Neural cell (in vitro differentiated cells): ENCODE measurements around the gene TEKT5. TPM values are rescaled to one million over a fixed set of nuclear protein-coding genes. Genes with fewer than 3 reads are reported as not detected.

Experiments used
- H2AFZ ChIP-seq: fragments of 200-600, 300-800 bp; sonication (generic), shearing (Covaris generic); 2 replicates; pipeline ENCODE4 v1.6.0; 2014; ENCODE audit warnings: low read depth, mild to moderate bottlenecking, antibody characterized with exemption, low read length, moderate library complexity
- H3F3A ChIP-seq: fragments of 200-600 bp; shearing (Covaris generic); 2 replicates; pipeline ENCODE4 v1.6.1; 2016; ENCODE audit warnings: mild to moderate bottlenecking, moderate library complexity, mixed read lengths, antibody characterized with exemption, low read length; ENCODE audit not compliant: insufficient read depth, poor library complexity, severe bottlenecking
- H3K27ac ChIP-seq: fragments of 200-600, 300-800 bp; sonication (generic), shearing (Covaris generic); 2 replicates; pipeline ENCODE4 v1.5.1; 2014; ENCODE audit warnings: mild to moderate bottlenecking, low read length, moderate library complexity
- H3K27me3 ChIP-seq: fragments of 300-800, 200-600 bp; sonication (generic), shearing (Covaris generic); 2 replicates; pipeline ENCODE4 v1.6.0; 2014; ENCODE audit warnings: mild to moderate bottlenecking, low read depth, low read length, moderate library complexity; ENCODE audit not compliant: insufficient read depth
- H3K36me3 ChIP-seq: fragments of 300-800, 200-600 bp; sonication (generic), shearing (Covaris generic); 2 replicates; pipeline ENCODE4 v1.5.1; 2014; ENCODE audit warnings: mild to moderate bottlenecking, antibody characterized with exemption, low read length, moderate library complexity; ENCODE audit not compliant: insufficient read depth
- H3K4me2 ChIP-seq: fragments of 300-800, 200-600 bp; sonication (generic), shearing (Covaris generic); 2 replicates; pipeline ENCODE4 v1.6.0; 2014; ENCODE audit warnings: mild to moderate bottlenecking, low read length
- H3K4me3 ChIP-seq: fragments of 300-800, 200-600 bp; sonication (generic), shearing (Covaris generic); 2 replicates; pipeline ENCODE4 v1.5.1; 2014; ENCODE audit warnings: mild to moderate bottlenecking, low read length, moderate library complexity
- H3K79me2 ChIP-seq: fragments of 200-600 bp; shearing (Covaris generic); replicated peaks from 2 replicates; pipeline ENCODE4 v1.6.0; 2014; ENCODE audit warnings: mild to moderate bottlenecking, low read length, moderate library complexity; ENCODE audit not compliant: insufficient read depth
- H3K9ac ChIP-seq: fragments of 300-800, 200-600 bp; sonication (generic), shearing (Covaris generic); 2 replicates; pipeline ENCODE4 v1.6.1; 2016; ENCODE audit warnings: mild to moderate bottlenecking, low read length, mixed read lengths
- H3K9me2 ChIP-seq: fragments of 200-600 bp; shearing (Covaris generic); 2 replicates; pipeline ENCODE4 v1.6.1; 2016; ENCODE audit warnings: mild to moderate bottlenecking, low read length, mixed read lengths; ENCODE audit not compliant: insufficient read depth
- H3K9me3 ChIP-seq: fragments of 200-600, 300-800 bp; sonication (generic), shearing (Covaris generic); 2 replicates; pipeline ENCODE4 v1.6.1; 2016; ENCODE audit warnings: mild to moderate bottlenecking, mixed run types, low read length, moderate library complexity, mixed read lengths
- H4K20me1 ChIP-seq: fragments of 200-600 bp; shearing (Covaris generic); 2 replicates; pipeline ENCODE4 v1.6.1; 2016; ENCODE audit warnings: mild to moderate bottlenecking, mixed run types; ENCODE audit not compliant: insufficient read depth
- EP300 ChIP-seq: fragments of 450-650 bp; conservative IDR thresholded peaks from 2 replicates; pipeline ENCODE4 v1.6.1; 2014; ENCODE audit warnings: antibody characterized with exemption, mild to moderate bottlenecking, moderate library complexity; ENCODE audit not compliant: poor library complexity, severe bottlenecking
- EZH2 ChIP-seq: fragments of 200-600, 300-800 bp; shearing (Covaris generic), sonication (generic); IDR thresholded peaks from 2 replicates; pipeline ENCODE4 v1.6.1; 2014; ENCODE audit warnings: antibody characterized with exemption, low read length, borderline replicate concordance, mild to moderate bottlenecking; ENCODE audit not compliant: insufficient read depth, poor library complexity, severe bottlenecking
- MXI1 ChIP-seq: fragments of 450-650 bp; conservative IDR thresholded peaks from 2 replicates; pipeline ENCODE4 v1.6.1; 2014; ENCODE audit warnings: antibody characterized with exemption, mild to moderate bottlenecking; ENCODE audit not compliant: poor library complexity, severe bottlenecking
- POLR2AphosphoS5 ChIP-seq: IDR thresholded peaks from 2 replicates; pipeline ENCODE4 v1.6.1; 2012
- RAD21 ChIP-seq: fragments of 450-650 bp; conservative IDR thresholded peaks from 2 replicates; pipeline ENCODE4 v1.6.1; 2014; ENCODE audit warnings: antibody characterized with exemption, mild to moderate bottlenecking, moderate library complexity
- SMC3 ChIP-seq: fragments of 450-650 bp; conservative IDR thresholded peaks from 2 replicates; pipeline ENCODE4 v1.6.1; 2014; ENCODE audit warnings: antibody characterized with exemption, mild to moderate bottlenecking, moderate library complexity; ENCODE audit not compliant: poor library complexity
- TAF1 ChIP-seq: IDR thresholded peaks from 2 replicates; pipeline ENCODE4 v1.6.1; 2012; ENCODE audit warnings: low read depth
- polyA plus RNA-seq: library from polyadenylated mRNA; depleted of rRNA; stranded (reverse); fragments of >200 nt; gene quantifications from 2 replicates; pipeline ENCODE4 v1.2.3, GENCODE V29; 2014
- TF ChIP-seq, protein P1 (sequence below): fragments of 450-650 bp; IDR thresholded peaks from 2 replicates; pipeline ENCODE4 v1.5.1; 2014; ENCODE audit warnings: antibody characterized with exemption, mild to moderate bottlenecking, moderate library complexity; ENCODE audit not compliant: poor library complexity, severe bottlenecking
- TF ChIP-seq, protein P2 (sequence below): IDR thresholded peaks from 2 replicates; pipeline ENCODE4 v1.6.1; 2012; ENCODE audit warnings: borderline replicate concordance

Gene TEKT5
- polyA plus RNA-seq, 1 donor from 2014 or later, result not detected

DNA sequence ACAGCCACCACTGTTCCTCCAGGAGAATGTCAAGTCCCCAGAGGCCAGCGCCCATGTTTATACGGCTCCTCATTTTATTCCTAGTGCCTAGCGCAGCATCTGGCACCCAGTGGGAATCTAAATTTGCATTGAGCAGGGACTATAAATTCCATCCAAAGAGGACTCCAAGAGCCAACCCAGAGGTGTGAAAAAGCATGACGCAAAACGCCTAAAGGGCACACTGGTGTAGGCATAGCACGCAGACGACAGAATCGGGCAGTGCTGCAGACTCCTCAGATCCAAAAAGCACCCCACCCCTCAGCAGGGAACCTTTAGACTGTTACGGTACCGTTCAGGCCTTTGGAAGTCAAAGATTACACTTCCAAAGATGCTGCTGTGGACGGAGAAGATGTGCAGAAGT is 19.5 kb downstream of the TEKT5 start:
- no peak overlapping the region for H3K4me2 ChIP-seq
- no peaks in the 10 kb centered on the region for H3K36me3 ChIP-seq
- no peaks in the 10 kb centered on the region for H3F3A ChIP-seq
- H3K27ac ChIP-seq, result no peak overlapping the region
- no peaks in the 10 kb centered on the region for H4K20me1 ChIP-seq
- H3K9ac ChIP-seq, result no peak overlapping the region
- H3K79me2 ChIP-seq, result no peaks in the 10 kb centered on the region
- H3K9me2 ChIP-seq, result no peaks in the 10 kb centered on the region
- H3K9me3 ChIP-seq, result no peaks in the 10 kb centered on the region
- H3K4me3 ChIP-seq, result no peak overlapping the region
- TF ChIP-seq POLR2AphosphoS5, result no peak
- no peak for TF ChIP-seq EP300
- no peak for TF ChIP-seq TAF1
- no peak for TF ChIP-seq RAD21
- TF ChIP-seq EZH2, result no peak
- TF ChIP-seq, protein P1, sequence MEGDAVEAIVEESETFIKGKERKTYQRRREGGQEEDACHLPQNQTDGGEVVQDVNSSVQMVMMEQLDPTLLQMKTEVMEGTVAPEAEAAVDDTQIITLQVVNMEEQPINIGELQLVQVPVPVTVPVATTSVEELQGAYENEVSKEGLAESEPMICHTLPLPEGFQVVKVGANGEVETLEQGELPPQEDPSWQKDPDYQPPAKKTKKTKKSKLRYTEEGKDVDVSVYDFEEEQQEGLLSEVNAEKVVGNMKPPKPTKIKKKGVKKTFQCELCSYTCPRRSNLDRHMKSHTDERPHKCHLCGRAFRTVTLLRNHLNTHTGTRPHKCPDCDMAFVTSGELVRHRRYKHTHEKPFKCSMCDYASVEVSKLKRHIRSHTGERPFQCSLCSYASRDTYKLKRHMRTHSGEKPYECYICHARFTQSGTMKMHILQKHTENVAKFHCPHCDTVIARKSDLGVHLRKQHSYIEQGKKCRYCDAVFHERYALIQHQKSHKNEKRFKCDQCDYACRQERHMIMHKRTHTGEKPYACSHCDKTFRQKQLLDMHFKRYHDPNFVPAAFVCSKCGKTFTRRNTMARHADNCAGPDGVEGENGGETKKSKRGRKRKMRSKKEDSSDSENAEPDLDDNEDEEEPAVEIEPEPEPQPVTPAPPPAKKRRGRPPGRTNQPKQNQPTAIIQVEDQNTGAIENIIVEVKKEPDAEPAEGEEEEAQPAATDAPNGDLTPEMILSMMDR, result no peak
- TF ChIP-seq, protein P2, sequence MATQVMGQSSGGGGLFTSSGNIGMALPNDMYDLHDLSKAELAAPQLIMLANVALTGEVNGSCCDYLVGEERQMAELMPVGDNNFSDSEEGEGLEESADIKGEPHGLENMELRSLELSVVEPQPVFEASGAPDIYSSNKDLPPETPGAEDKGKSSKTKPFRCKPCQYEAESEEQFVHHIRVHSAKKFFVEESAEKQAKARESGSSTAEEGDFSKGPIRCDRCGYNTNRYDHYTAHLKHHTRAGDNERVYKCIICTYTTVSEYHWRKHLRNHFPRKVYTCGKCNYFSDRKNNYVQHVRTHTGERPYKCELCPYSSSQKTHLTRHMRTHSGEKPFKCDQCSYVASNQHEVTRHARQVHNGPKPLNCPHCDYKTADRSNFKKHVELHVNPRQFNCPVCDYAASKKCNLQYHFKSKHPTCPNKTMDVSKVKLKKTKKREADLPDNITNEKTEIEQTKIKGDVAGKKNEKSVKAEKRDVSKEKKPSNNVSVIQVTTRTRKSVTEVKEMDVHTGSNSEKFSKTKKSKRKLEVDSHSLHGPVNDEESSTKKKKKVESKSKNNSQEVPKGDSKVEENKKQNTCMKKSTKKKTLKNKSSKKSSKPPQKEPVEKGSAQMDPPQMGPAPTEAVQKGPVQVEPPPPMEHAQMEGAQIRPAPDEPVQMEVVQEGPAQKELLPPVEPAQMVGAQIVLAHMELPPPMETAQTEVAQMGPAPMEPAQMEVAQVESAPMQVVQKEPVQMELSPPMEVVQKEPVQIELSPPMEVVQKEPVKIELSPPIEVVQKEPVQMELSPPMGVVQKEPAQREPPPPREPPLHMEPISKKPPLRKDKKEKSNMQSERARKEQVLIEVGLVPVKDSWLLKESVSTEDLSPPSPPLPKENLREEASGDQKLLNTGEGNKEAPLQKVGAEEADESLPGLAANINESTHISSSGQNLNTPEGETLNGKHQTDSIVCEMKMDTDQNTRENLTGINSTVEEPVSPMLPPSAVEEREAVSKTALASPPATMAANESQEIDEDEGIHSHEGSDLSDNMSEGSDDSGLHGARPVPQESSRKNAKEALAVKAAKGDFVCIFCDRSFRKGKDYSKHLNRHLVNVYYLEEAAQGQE, result no peak
- TF ChIP-seq MXI1, result no peak
- no peak for TF ChIP-seq SMC3
- H2AFZ ChIP-seq, result no peak overlapping the region
- H3K27me3 ChIP-seq, result no peaks in the 10 kb centered on the region

DNA sequence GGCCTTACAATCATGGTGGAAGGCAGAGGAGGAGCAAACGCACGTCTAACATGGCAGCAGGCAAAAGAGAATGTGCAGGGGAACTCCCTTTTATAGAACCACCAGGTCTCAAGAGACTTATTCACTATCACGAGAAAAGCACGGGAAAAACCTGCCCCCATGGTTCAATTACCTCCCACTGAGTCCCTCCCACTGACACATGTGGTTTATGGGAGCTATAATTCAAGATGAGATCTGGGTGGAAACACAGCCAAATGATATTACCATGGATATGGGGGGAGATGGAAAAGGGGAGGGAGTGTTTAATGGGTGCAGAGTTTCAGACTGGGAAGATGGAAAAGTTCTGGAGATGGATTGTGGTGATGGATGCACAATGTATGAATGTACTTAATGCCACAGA is 23.0 kb downstream of the TEKT5 start:
- Histone ChIP-seq H3K36me3 (no peaks in the 10 kb centered on the region), H2AFZ (no peak overlapping the region), H3K27ac (no peak overlapping the region), H3F3A (no peaks in the 10 kb centered on the region), H3K4me3 (no peak overlapping the region), H3K4me2 (no peak overlapping the region), H4K20me1 (no peaks in the 10 kb centered on the region), H3K9ac (no peak overlapping the region), H3K9me3 (no peaks in the 10 kb centered on the region), H3K9me2 (no peaks in the 10 kb centered on the region), H3K79me2 (no peaks in the 10 kb centered on the region), H3K27me3 (no peaks in the 10 kb centered on the region)
- TF ChIP-seq POLR2AphosphoS5 (no peak), EP300 (no peak), EZH2 (no peak), SMC3 (no peak), RAD21 (no peak), TAF1 (no peak), MXI1 (no peak)
- TF ChIP-seq, protein P1, result no peak
- TF ChIP-seq, protein P2, result no peak
